Fibroblast of villous mesenchyme (primary cell): ENCODE measurements around the gene RANBP17. TPM values are rescaled to one million over a fixed set of nuclear protein-coding genes. Genes with fewer than 3 reads are reported as not detected.

Experiments used
- DNase-seq: peaks from one replicate; pipeline ENCODE4 v3.0.0-alpha.2; 2010; ENCODE audit warnings: low read depth
- H3K4me3 ChIP-seq: 2 replicates; pipeline ENCODE4 v1.5.1; 2011; ENCODE audit warnings: low read depth, mild to moderate bottlenecking, low read length
- total RNA-seq: library from RNA; depleted of rRNA; stranded (reverse); fragments of >200 nt; gene quantifications from 2 replicates; pipeline ENCODE4 v1.2.3, GENCODE V29; 2012
- TF ChIP-seq, protein P1 (sequence below): IDR thresholded peaks from 2 replicates; pipeline ENCODE4 v1.5.1; 2012; ENCODE audit warnings: low read depth, mild to moderate bottlenecking, low read length; ENCODE audit not compliant: insufficient read depth

RANBP17 gene
- total RNA-seq, 1 donor: 33.7 TPM

DNA sequence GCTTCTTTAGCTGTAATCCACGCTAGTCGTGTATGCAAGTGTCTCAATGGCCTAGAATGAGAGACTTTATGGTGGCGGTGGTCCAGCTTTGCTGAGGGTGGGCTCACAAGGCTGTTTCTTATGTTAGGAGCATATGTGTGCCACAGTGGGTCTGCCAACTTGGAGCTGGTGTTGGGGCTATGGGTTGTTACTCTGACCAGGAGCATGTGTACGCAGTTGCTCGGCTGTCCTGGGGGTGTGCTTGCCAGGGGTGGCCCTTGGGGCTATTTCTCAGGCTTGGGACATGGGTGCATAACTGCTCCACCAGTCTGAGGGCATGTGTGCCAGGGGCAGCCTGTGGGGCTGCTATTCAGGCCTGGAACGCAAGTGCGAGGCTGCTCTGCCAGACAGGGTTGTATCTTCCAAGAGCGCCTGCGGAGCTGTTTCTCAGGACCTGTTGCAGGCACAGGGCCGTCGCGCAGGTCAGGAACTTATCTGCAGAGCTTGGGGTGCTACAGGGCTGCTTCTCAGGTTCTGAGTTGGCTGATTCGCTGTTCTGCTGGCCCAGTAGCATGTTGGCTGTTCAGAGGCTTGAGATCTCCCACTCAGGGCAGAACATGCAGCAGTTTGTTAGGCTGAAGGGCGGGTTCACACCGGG lies 259.3 kb downstream of the RANBP17 start:
- no peak for DNase-seq
- TF ChIP-seq, protein P1, sequence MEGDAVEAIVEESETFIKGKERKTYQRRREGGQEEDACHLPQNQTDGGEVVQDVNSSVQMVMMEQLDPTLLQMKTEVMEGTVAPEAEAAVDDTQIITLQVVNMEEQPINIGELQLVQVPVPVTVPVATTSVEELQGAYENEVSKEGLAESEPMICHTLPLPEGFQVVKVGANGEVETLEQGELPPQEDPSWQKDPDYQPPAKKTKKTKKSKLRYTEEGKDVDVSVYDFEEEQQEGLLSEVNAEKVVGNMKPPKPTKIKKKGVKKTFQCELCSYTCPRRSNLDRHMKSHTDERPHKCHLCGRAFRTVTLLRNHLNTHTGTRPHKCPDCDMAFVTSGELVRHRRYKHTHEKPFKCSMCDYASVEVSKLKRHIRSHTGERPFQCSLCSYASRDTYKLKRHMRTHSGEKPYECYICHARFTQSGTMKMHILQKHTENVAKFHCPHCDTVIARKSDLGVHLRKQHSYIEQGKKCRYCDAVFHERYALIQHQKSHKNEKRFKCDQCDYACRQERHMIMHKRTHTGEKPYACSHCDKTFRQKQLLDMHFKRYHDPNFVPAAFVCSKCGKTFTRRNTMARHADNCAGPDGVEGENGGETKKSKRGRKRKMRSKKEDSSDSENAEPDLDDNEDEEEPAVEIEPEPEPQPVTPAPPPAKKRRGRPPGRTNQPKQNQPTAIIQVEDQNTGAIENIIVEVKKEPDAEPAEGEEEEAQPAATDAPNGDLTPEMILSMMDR: no peak
- H3K4me3 ChIP-seq: no peak overlapping the region

DNA sequence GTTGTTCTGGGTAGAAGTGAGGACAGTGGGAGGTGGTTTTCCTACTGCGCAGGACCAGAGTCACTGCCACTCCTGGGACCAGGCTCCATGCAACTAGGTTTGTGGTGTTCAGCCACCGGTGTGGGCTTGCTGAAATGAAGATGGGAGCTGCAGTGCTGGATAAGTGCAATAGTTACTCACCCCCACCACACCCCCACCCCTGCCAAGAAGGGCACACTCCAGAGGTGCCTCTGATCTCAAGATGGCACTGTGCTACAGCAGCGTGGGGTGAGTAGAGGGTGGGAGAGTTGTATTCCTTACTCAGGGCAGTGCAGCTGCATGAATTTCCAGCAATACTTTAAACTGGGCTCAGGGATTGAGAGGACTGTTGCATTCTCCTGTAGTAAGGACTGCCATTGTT lies 259.8 kb downstream of the RANBP17 start:
- DNase-seq: no peak
- H3K4me3 ChIP-seq: no peak overlapping the region
- TF ChIP-seq, protein P1: no peak

- H3K4me3 ChIP-seq: no peak overlapping the region
- DNase-seq: no peak
- TF ChIP-seq, protein P1: no peak
These were observed 260.6 kb downstream of the RANBP17 start for GRCh38 chr5:171122372-171122771.

- no peak overlapping the region for H3K4me3 ChIP-seq
- TF ChIP-seq, protein P1: no peak
- no peak for DNase-seq
These were observed 261.6 kb downstream of the RANBP17 start for GRCh38 chr5:171123417-171123816.

- TF ChIP-seq, protein P1: no peak
- no peak overlapping the region for H3K4me3 ChIP-seq
- DNase-seq: no peak
These were observed 265.5 kb downstream of the RANBP17 start for GRCh38 chr5:171127314-171127713.

DNA sequence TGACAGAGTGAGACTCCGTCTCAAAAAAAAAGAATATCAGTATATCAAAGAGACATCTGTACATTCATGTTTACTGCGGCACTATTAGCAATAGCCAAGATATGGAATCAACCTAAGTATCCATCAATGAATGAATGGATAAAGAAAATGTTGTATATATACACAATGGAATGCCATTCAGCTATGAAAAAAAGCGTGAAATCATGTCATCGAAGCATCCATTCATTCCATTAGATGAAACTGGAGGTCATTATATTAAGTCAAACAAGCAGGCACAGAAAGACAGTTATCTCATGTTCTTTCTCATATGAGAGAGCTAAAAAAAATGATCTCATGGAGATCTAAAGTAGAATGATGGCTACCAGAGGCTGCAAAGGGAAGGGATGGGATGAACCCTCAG lies 266.3 kb downstream of the RANBP17 start:
- TF ChIP-seq, protein P1: no peak
- H3K4me3 ChIP-seq: no peak overlapping the region
- DNase-seq: no peak

DNA sequence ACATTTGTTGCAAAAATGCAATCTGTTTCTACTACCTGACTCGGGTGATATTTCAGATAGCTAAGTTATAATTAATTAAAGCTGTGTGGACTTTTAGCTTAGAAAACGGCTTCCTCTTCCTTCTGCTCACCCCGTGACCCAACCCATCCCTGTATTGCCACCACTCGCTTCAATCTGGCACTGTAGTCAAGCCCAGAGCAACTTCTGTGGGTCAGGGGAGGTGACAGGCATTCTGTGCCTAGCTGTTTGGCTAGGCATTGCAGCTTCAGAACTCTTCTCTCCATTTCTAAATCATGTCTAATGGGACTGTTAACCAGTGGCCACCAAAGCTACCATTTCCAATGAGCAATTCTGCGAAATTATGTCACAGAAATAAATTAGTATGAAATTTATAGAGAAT lies 267.5 kb downstream of the RANBP17 start:
- DNase-seq: no peak
- TF ChIP-seq, protein P1: no peak
- H3K4me3 ChIP-seq: no peak overlapping the region
